OCI-LY1 (cell line): Measurements from ENCODE around the gene ARHGAP22.

Experiments
- H2AFZ ChIP-seq: fragments of 200-600 bp; sonication (generic), shearing (Covaris generic); 2 replicates; pipeline ENCODE4 v1.6.0; 2014; ENCODE audit warnings: antibody characterized with exemption, mild to moderate bottlenecking, low read length
- H3F3A ChIP-seq: fragments of 200-600 bp; sonication (generic), shearing (Covaris generic); 2 replicates; pipeline ENCODE4 v1.6.0; 2014; ENCODE audit warnings: mild to moderate bottlenecking, antibody characterized with exemption, low read length, moderate library complexity; ENCODE audit not compliant: insufficient read depth
- H3K27ac ChIP-seq: fragments of 200-600 bp; sonication (generic); 2 replicates; pipeline ENCODE4 v1.5.1; 2014; ENCODE audit warnings: low read length, mixed run types, mild to moderate bottlenecking, low read depth; ENCODE audit not compliant: poor library complexity, severe bottlenecking
- H3K27me3 ChIP-seq: fragments of 200-600 bp; sonication (generic); 2 replicates; pipeline ENCODE4 v1.6.0; 2014; ENCODE audit warnings: antibody characterized with exemption, mild to moderate bottlenecking, low read length, moderate library complexity; ENCODE audit not compliant: insufficient read depth
- H3K36me3 ChIP-seq: fragments of 200-600 bp; sonication (generic); 2 replicates; pipeline ENCODE4 v1.6.1; 2014; ENCODE audit warnings: mild to moderate bottlenecking, antibody characterized with exemption, low read length, moderate library complexity, mixed read lengths; ENCODE audit not compliant: insufficient read depth
- H3K4me1 ChIP-seq: fragments of 200-600 bp; sonication (generic); 2 replicates; pipeline ENCODE4 v1.5.1; 2014; ENCODE audit warnings: mild to moderate bottlenecking, low read length, moderate library complexity; ENCODE audit not compliant: insufficient read depth, severe bottlenecking
- H3K4me2 ChIP-seq: fragments of 200-600 bp; sonication (generic), shearing (Covaris generic); 2 replicates; pipeline ENCODE4 v1.6.1; 2014; ENCODE audit warnings: low read length
- H3K4me3 ChIP-seq: fragments of 200-600 bp; sonication (generic); 2 replicates; pipeline ENCODE4 v1.5.1; 2014; ENCODE audit warnings: low read length, low read depth, mild to moderate bottlenecking, mixed read lengths; ENCODE audit not compliant: poor library complexity, severe bottlenecking
- H3K79me2 ChIP-seq: fragments of 200-600 bp; shearing (Covaris generic); 2 replicates; pipeline ENCODE4 v1.6.1; 2016; ENCODE audit warnings: mixed run types, low read length, mixed read lengths; ENCODE audit not compliant: insufficient read depth
- H3K9ac ChIP-seq: fragments of 200-600 bp; sonication (generic), shearing (Covaris generic); 2 replicates; pipeline ENCODE4 v1.6.1; 2014; ENCODE audit warnings: mild to moderate bottlenecking, low read length, mixed read lengths
- H3K9me2 ChIP-seq: fragments of 200-600 bp; sonication (generic), shearing (Covaris generic); 2 replicates; pipeline ENCODE4 v1.6.1; 2014; ENCODE audit warnings: low read depth, mild to moderate bottlenecking, low read length, mixed read lengths
- H3K9me3 ChIP-seq: fragments of 200-600 bp; shearing (Covaris generic); 2 replicates; pipeline ENCODE4 v1.6.1; 2014; ENCODE audit warnings: low read length, mixed read lengths
- H4K20me1 ChIP-seq: fragments of 200-600 bp; sonication (generic), shearing (Covaris generic); 2 replicates; pipeline ENCODE4 v1.6.0; 2016; ENCODE audit warnings: mild to moderate bottlenecking, low read length; ENCODE audit not compliant: insufficient read depth
- CTCF ChIP-seq: fragments of 200-600 bp; sonication (generic), shearing (Covaris generic); IDR thresholded peaks from 2 replicates; pipeline ENCODE4 v1.5.1; 2017; ENCODE audit warnings: mild to moderate bottlenecking, antibody characterized with exemption, low read length, moderate library complexity, mixed read lengths
- EZH2 ChIP-seq: fragments of 200-600 bp; sonication (generic), shearing (Covaris generic); IDR thresholded peaks from 2 replicates; pipeline ENCODE4 v1.8.0; 2017; ENCODE audit warnings: borderline replicate concordance, mixed run types, mild to moderate bottlenecking, antibody characterized with exemption, low read length, moderate library complexity, mixed read lengths

The ARHGAP22 gene

GRCh38 chr10:48577158-48577557 lies 27.7 kb downstream of the ARHGAP22 start:
- no peaks in the 10 kb centered on the region for H3K79me2 ChIP-seq
- 0 out of 2 replicates have a peak, but pooled peaks cover 4% of the 10 kb centered on the region for H3K27me3 ChIP-seq
- H3K27ac ChIP-seq = no peak overlapping the region
- no peaks in the 10 kb centered on the region for H3F3A ChIP-seq
- peaks cover 12% of the 10 kb centered on the region for H3K4me1 ChIP-seq
- no peaks in the 10 kb centered on the region for H4K20me1 ChIP-seq
- H3K9me2 ChIP-seq = no peaks in the 10 kb centered on the region
- H3K36me3 ChIP-seq = no peaks in the 10 kb centered on the region
- H3K9ac ChIP-seq = no peak overlapping the region
- no peak overlapping the region for H3K4me3 ChIP-seq
- H2AFZ ChIP-seq = no peak overlapping the region
- TF ChIP-seq EZH2 (no peak), CTCF (no peak)
- H3K9me3 ChIP-seq = no peaks in the 10 kb centered on the region
- H3K4me2 ChIP-seq = no peak overlapping the region

- H3K27me3 ChIP-seq = 0 out of 2 replicates have a peak, but pooled peaks cover 4% of the 10 kb centered on the region
- H3K4me2 ChIP-seq = no peak overlapping the region
- no peaks in the 10 kb centered on the region for H3F3A ChIP-seq
- no peak overlapping the region for H3K4me3 ChIP-seq
- H3K9me2 ChIP-seq = no peaks in the 10 kb centered on the region
- no peaks in the 10 kb centered on the region for H4K20me1 ChIP-seq
- peaks cover 12% of the 10 kb centered on the region for H3K4me1 ChIP-seq
- no peak overlapping the region for H3K27ac ChIP-seq
- no peak overlapping the region for H2AFZ ChIP-seq
- TF ChIP-seq EZH2 = no peak
- TF ChIP-seq CTCF = no peak
- no peaks in the 10 kb centered on the region for H3K9me3 ChIP-seq
- no peaks in the 10 kb centered on the region for H3K79me2 ChIP-seq
- no peak overlapping the region for H3K9ac ChIP-seq
- no peaks in the 10 kb centered on the region for H3K36me3 ChIP-seq
These were observed 28.4 kb downstream of the ARHGAP22 start for GRCh38 chr10:48576501-48576900.

- Histone ChIP-seq H3K9ac (no peak overlapping the region), H3F3A (no peaks in the 10 kb centered on the region), H3K27ac (no peak overlapping the region), H4K20me1 (no peaks in the 10 kb centered on the region), H3K27me3 (0 out of 2 replicates have a peak, but pooled peaks cover 4% of the 10 kb centered on the region), H3K4me1 (peaks cover 12% of the 10 kb centered on the region), H3K9me3 (no peaks in the 10 kb centered on the region), H3K36me3 (no peaks in the 10 kb centered on the region), H3K9me2 (no peaks in the 10 kb centered on the region), H2AFZ (no peak overlapping the region), H3K4me2 (no peak overlapping the region), H3K79me2 (no peaks in the 10 kb centered on the region), H3K4me3 (no peak overlapping the region)
- TF ChIP-seq EZH2 (no peak), CTCF (no peak)
These were observed 29.0 kb downstream of the ARHGAP22 start for GRCh38 chr10:48575901-48576300.
